ENCODE data around the gene HDAC4. TPM values are rescaled to one million over a fixed set of nuclear protein-coding genes. Genes with fewer than 3 reads are reported as not detected.

Gene HDAC4
- total RNA-seq, 1 experiment from 2014 or later, result 61.5 TPM

GRCh38 chr2:239004274-239005015, 396.4 kb downstream of the HDAC4 start:
- TF ChIP-seq EZH2 (IDR thresholded peaks at IDR 0.05; ENCODE audit: low read depth), result no peak; the same call in 1 of the 2 replicates
- TF ChIP-seq CTCF (conservative IDR thresholded peaks at IDR 0.05), result no peak
- Histone ChIP-seq H3K4me2 (no peak overlapping the region), H3K27ac (no peak overlapping the region), H3K36me3 (ENCODE audit: low read depth) (no peaks in the 10 kb centered on the region), H3F3A (ENCODE audit: insufficient read depth, low read depth) (peaks cover 5% of the 10 kb centered on the region; the same call in 1 of the 2 replicates), H3K4me3 (no peak overlapping the region), H3K9me2 (ENCODE audit: insufficient read depth) (no peaks in the 10 kb centered on the region), H3K79me2 (ENCODE audit: low read depth) (no peaks in the 10 kb centered on the region), H2AFZ (no peak overlapping the region), H3K9me3 (ENCODE audit: insufficient read depth, low read depth) (no peaks in the 10 kb centered on the region), H3K4me1 (replicated peaks; ENCODE audit: insufficient read depth) (peaks cover 7% of the 10 kb centered on the region), H4K20me1 (ENCODE audit: insufficient read depth) (peaks cover 10% of the 10 kb centered on the region), H3K27me3 (ENCODE audit: insufficient read depth, low read depth) (peaks cover 98% of the 10 kb centered on the region)
- no peak for DNase-seq
- CTCF ChIA-PET, result no interaction called here
- intact Hi-C loops (cut with micrococcal nuclease; ENCODE audit: unreplicated experiment), result no loop called here
- BruUV-seq (replicated peaks), result no TSS peak
- POLR2A ChIA-PET (ENCODE audit: unreplicated experiment), result no interaction called here

DNA sequence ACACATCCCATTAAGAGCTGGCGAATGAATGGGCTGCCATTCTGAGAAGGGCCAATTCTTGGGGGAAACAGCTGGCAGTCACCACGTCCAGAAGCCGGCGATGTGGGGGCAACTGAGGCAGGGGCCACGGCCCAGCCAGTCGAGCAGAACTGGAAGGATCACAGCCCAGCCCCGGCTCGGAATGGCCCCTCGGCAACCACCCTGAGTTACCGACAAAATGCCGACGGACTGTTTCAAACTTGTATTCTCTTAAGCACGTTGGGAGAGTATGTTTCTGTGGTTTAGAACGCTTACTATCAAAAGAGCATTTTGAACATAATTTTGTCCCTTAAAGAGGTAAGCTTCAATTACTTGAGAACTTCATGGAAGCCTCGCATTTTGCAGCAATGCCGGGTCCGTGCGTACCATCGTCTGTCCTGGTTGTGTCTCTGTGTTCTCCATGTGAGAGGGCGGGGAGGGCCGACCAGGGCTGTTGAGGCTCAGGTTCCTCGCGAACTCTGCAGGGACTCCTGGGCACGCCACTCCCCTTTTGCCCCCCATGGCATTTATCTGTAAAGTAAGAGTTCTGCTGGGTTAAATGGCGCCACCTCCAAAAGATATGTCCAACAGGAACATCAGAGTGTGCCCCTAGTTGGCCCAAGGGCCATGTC, 397.1 kb downstream of the HDAC4 start:
- H3K4me3 ChIP-seq, result no peak overlapping the region
- H2AFZ ChIP-seq, result no peak overlapping the region
- CTCF ChIA-PET, result interaction anchor here (0.7 to 1.2 kb wide), 2 partner anchors 219 to 397 kb away, joined by 3 read pairs; partner anchors contain the start of gene HDAC4
- no TSS peak for BruUV-seq (replicated peaks)
- no peaks in the 10 kb centered on the region for H3K9me2 ChIP-seq (ENCODE audit: insufficient read depth)
- no peaks in the 10 kb centered on the region for H3K9me3 ChIP-seq (ENCODE audit: insufficient read depth, low read depth)
- H3K27me3 ChIP-seq (ENCODE audit: insufficient read depth, low read depth), result peaks cover 98% of the 10 kb centered on the region
- H3K4me1 ChIP-seq (replicated peaks; ENCODE audit: insufficient read depth), result peaks cover 7% of the 10 kb centered on the region
- TF ChIP-seq CTCF (conservative IDR thresholded peaks at IDR 0.05) (no peak), EZH2 (IDR thresholded peaks at IDR 0.05; ENCODE audit: low read depth) (no peak; the same call in 1 of the 2 replicates)
- H3K79me2 ChIP-seq (ENCODE audit: low read depth), result no peaks in the 10 kb centered on the region
- H3K36me3 ChIP-seq (ENCODE audit: low read depth), result no peaks in the 10 kb centered on the region
- H3K27ac ChIP-seq, result no peak overlapping the region
- intact Hi-C loops (cut with micrococcal nuclease; ENCODE audit: unreplicated experiment), result no loop called here
- DNase-seq, result no peak
- peaks cover 5% of the 10 kb centered on the region; the same call in 1 of the 2 replicates for H3F3A ChIP-seq (ENCODE audit: insufficient read depth, low read depth)
- POLR2A ChIA-PET (ENCODE audit: unreplicated experiment), result no interaction called here
- peaks cover 10% of the 10 kb centered on the region for H4K20me1 ChIP-seq (ENCODE audit: insufficient read depth)
- H3K4me2 ChIP-seq, result peak overlapping the region; percentile 41; the same call in 1 of the 2 replicates

DNA sequence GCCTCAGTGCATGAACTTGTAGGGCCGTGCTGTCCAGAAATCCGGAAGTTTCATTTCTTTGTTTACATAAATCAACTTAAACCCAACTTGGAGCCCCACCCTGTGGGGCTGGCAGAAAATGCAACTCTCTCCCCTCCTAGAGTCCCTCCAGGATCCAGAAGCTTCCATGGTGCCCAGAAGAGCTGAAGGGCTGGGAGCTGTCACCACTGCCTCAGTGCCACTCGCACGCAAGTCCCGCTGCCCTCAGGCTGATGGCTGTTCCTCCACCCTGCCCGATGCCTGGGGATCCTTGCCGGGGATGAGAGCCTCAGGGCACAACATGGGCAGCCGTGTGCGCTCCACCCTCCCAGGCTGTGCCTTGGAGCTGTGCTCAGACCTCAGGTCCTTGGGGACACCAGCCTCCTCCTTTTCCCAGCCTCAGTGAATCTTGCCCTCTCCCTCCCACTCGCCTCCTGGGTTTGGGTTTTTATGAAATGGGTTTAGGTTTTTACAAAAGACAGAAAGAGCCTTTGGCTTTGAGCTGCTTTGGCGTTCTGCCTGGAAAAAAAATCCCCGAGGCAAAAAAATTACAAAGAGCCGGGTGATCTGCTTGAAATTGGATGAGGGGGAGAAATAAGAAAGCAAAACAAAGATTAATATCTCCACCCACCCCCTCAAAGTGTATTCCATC, 397.7 kb downstream of the HDAC4 start:
- intact Hi-C loops (cut with micrococcal nuclease; ENCODE audit: unreplicated experiment), result no loop called here
- no TSS peak for BruUV-seq (replicated peaks)
- Histone ChIP-seq H3F3A (ENCODE audit: insufficient read depth, low read depth) (peaks cover 5% of the 10 kb centered on the region; the same call in 1 of the 2 replicates), H3K79me2 (ENCODE audit: low read depth) (no peaks in the 10 kb centered on the region), H3K4me3 (no peak overlapping the region), H2AFZ (no peak overlapping the region), H3K27ac (no peak overlapping the region), H3K9me2 (ENCODE audit: insufficient read depth) (no peaks in the 10 kb centered on the region), H3K9me3 (ENCODE audit: insufficient read depth, low read depth) (no peaks in the 10 kb centered on the region), H3K27me3 (ENCODE audit: insufficient read depth, low read depth) (peaks cover 98% of the 10 kb centered on the region), H3K4me1 (replicated peaks; ENCODE audit: insufficient read depth) (peaks cover 7% of the 10 kb centered on the region), H4K20me1 (ENCODE audit: insufficient read depth) (peaks cover 10% of the 10 kb centered on the region), H3K36me3 (ENCODE audit: low read depth) (no peaks in the 10 kb centered on the region), H3K4me2 (peak overlapping the region; percentile 41)
- POLR2A ChIA-PET (ENCODE audit: unreplicated experiment), result no interaction called here
- TF ChIP-seq CTCF (conservative IDR thresholded peaks at IDR 0.05), result no peak
- no peak for TF ChIP-seq EZH2 (IDR thresholded peaks at IDR 0.05; ENCODE audit: low read depth)
- CTCF ChIA-PET, result interaction anchor here (0.6 to 1.2 kb wide), 5 partner anchors 30 to 830 kb away, joined by 3 to 4 read pairs (median 3); partner anchors contain the start of gene HDAC4
- peak in 1 of 2 experiments; percentile 49 for DNase-seq
